DOHH2 (cell line): Measurements from ENCODE around the gene UNC119B.
"Not testable (repeated sequence)": the region's sequence is repeated elsewhere in the genome, so short reads cannot be mapped to it uniquely, and the experiment has no call there.

ENCODE experiments used
- H3F3A ChIP-seq: fragments of 200-600 bp; sonication (generic), shearing (Covaris generic); 2 replicates; pipeline ENCODE4 v1.6.0; 2016; ENCODE audit warnings: antibody characterized with exemption, mild to moderate bottlenecking; ENCODE audit not compliant: control insufficient read depth, insufficient read depth
- H3K27ac ChIP-seq: fragments of 200-600 bp; sonication (generic); 2 replicates; pipeline ENCODE4 v1.5.1; 2014; ENCODE audit warnings: low read depth, mild to moderate bottlenecking, low read length, moderate library complexity
- H3K27me3 ChIP-seq: fragments of 200-600 bp; sonication (generic); 2 replicates; pipeline ENCODE4 v1.6.1; 2014; ENCODE audit warnings: mild to moderate bottlenecking, low read length, mixed read lengths; ENCODE audit not compliant: control insufficient read depth
- H3K36me3 ChIP-seq: fragments of 200-600 bp; sonication (generic); 2 replicates; pipeline ENCODE4 v1.6.1; 2014; ENCODE audit warnings: mild to moderate bottlenecking, low read length, moderate library complexity, mixed read lengths; ENCODE audit not compliant: control insufficient read depth
- H3K4me1 ChIP-seq: fragments of 200-600 bp; sonication (generic); 2 replicates; pipeline ENCODE4 v1.6.1; 2014; ENCODE audit warnings: mild to moderate bottlenecking, low read length, mixed read lengths; ENCODE audit not compliant: control insufficient read depth
- H3K4me2 ChIP-seq: fragments of 200-600 bp; sonication (generic); 2 replicates; pipeline ENCODE4 v1.6.0; 2014; ENCODE audit warnings: mild to moderate bottlenecking, low read length, moderate library complexity
- H3K4me3 ChIP-seq: fragments of 200-600 bp; sonication (generic); 2 replicates; pipeline ENCODE4 v1.5.1; 2014; ENCODE audit warnings: mild to moderate bottlenecking, low read length, mixed read lengths
- H3K79me2 ChIP-seq: fragments of 200-600 bp; sonication (generic); 2 replicates; pipeline ENCODE4 v1.6.1; 2014; ENCODE audit warnings: mild to moderate bottlenecking, low read length, mixed read lengths; ENCODE audit not compliant: control insufficient read depth
- H3K9me2 ChIP-seq: fragments of 200-600 bp; sonication (generic); replicated peaks from 2 replicates; pipeline ENCODE4 v1.6.1; 2014; ENCODE audit warnings: mild to moderate bottlenecking, low read length, mixed read lengths; ENCODE audit not compliant: control insufficient read depth
- H3K9me3 ChIP-seq: fragments of 200-600 bp; sonication (generic); 2 replicates; pipeline ENCODE4 v1.6.1; 2014; ENCODE audit warnings: antibody characterized with exemption, low read length, mixed read lengths; ENCODE audit not compliant: control insufficient read depth, insufficient read depth
- H4K20me1 ChIP-seq: fragments of 200-600 bp; sonication (generic); 2 replicates; pipeline ENCODE4 v1.6.0; 2014; ENCODE audit warnings: low read depth, mild to moderate bottlenecking, antibody characterized with exemption, low read length, moderate library complexity; ENCODE audit not compliant: control insufficient read depth, insufficient read depth
- CTCF ChIP-seq: fragments of 200-600 bp; sonication (generic); IDR thresholded peaks from one replicate; pipeline ENCODE4 v1.5.1; 2014; ENCODE audit warnings: antibody characterized with exemption, mild to moderate bottlenecking, low read depth, low read length; ENCODE audit not compliant: poor library complexity, severe bottlenecking
- EZH2phosphoT487 ChIP-seq: fragments of 200-600 bp; sonication (generic); IDR thresholded peaks from 2 replicates; pipeline ENCODE4 v1.6.1; 2017; ENCODE audit warnings: borderline replicate concordance, mild to moderate bottlenecking, antibody characterized with exemption, low read length, moderate library complexity, mixed read lengths

The UNC119B gene

GRCh38 chr12:120726961-120727360 lies 16.7 kb downstream of the UNC119B start:
- Histone ChIP-seq H3K36me3 (peaks cover 29% of the 10 kb centered on the region), H4K20me1 (peaks cover 12% of the 10 kb centered on the region), H3K27me3 (no peaks in the 10 kb centered on the region), H3K79me2 (no peaks in the 10 kb centered on the region), H3K4me1 (peaks cover 26% of the 10 kb centered on the region), H3K9me3 (no peaks in the 10 kb centered on the region), H3K4me3 (no peak overlapping the region), H3K27ac (no peak overlapping the region), H3K4me2 (no peak overlapping the region), H3K9me2 (no peaks in the 10 kb centered on the region), H3F3A (no peaks in the 10 kb centered on the region)
- no peak for TF ChIP-seq CTCF
- no peak for TF ChIP-seq EZH2phosphoT487

GRCh38 chr12:120732198-120732597 lies 21.9 kb downstream of the UNC119B start:
- not testable (repeated sequence) for H3F3A ChIP-seq, H3K9me3 ChIP-seq, H3K27me3 ChIP-seq, H3K9me2 ChIP-seq, H3K4me3 ChIP-seq, H3K79me2 ChIP-seq, H3K36me3 ChIP-seq, H3K4me2 ChIP-seq, H3K4me1 ChIP-seq, H3K27ac ChIP-seq, H4K20me1 ChIP-seq

- H3K4me3 ChIP-seq, result no peak overlapping the region
Measured at GRCh38 chr12:120733574-120733973, 23.3 kb downstream of the UNC119B start.

GRCh38 chr12:120734210-120734609 lies 24.0 kb downstream of the UNC119B start:
- Histone ChIP-seq H3K36me3 (no peaks in the 10 kb centered on the region), H3K27me3 (no peaks in the 10 kb centered on the region)
- TF ChIP-seq CTCF (no peak), EZH2phosphoT487 (no peak)

More at GRCh38 chr12:120733574-120733973, 23.3 kb downstream of the UNC119B start:
- Histone ChIP-seq H3K36me3 (no peaks in the 10 kb centered on the region), H3K27ac (no peak overlapping the region), H3K9me3 (no peaks in the 10 kb centered on the region), H3K9me2 (no peaks in the 10 kb centered on the region), H3K4me1 (no peaks in the 10 kb centered on the region), H4K20me1 (no peaks in the 10 kb centered on the region), H3K27me3 (no peaks in the 10 kb centered on the region), H3K4me2 (no peak overlapping the region), H3F3A (no peaks in the 10 kb centered on the region), H3K79me2 (no peaks in the 10 kb centered on the region)
- TF ChIP-seq CTCF (no peak), EZH2phosphoT487 (no peak)

More at GRCh38 chr12:120734210-120734609, 24.0 kb downstream of the UNC119B start:
- H3K79me2 ChIP-seq, result no peaks in the 10 kb centered on the region
- H3K9me2 ChIP-seq, result no peaks in the 10 kb centered on the region
- H3K9me3 ChIP-seq, result no peaks in the 10 kb centered on the region
- no peak overlapping the region for H3K27ac ChIP-seq
- no peaks in the 10 kb centered on the region for H3K4me1 ChIP-seq
- no peak overlapping the region for H3K4me2 ChIP-seq
- no peaks in the 10 kb centered on the region for H3F3A ChIP-seq
- H3K4me3 ChIP-seq, result no peak overlapping the region
- H4K20me1 ChIP-seq, result no peaks in the 10 kb centered on the region
